GM21360 (cell line): ENCODE measurements around the gene PCNX4.
A peak's percentile ranks its signal among the peaks of the same experiment; 100 is the strongest.

Experiments used
- ATAC-seq: cut with Tn5 transposase; IDR thresholded peaks from one replicate; pipeline ENCODE4 v1.9.1; 2021; ENCODE audit warnings: mild to moderate bottlenecking, moderate library complexity; ENCODE audit not compliant: unreplicated experiment

PCNX4 gene

GRCh38 chr14:60204104-60204842 lies 112.5 kb downstream of the PCNX4 start:
- ATAC-seq, result peak; percentile 66

- ATAC-seq, result peak; percentile 52
These were observed 113.4 kb downstream of the PCNX4 start for GRCh38 chr14:60204843-60205774.

- ATAC-seq, result no peak
These were observed 114.5 kb downstream of the PCNX4 start for GRCh38 chr14:60206249-60206670.

GRCh38 chr14:60206837-60207533 lies 115.3 kb downstream of the PCNX4 start:
- ATAC-seq, result peak; percentile 39

GRCh38 chr14:60210703-60211102 lies 119.0 kb downstream of the PCNX4 start:
- ATAC-seq, result no peak

- no peak for ATAC-seq
These were observed 119.4 kb downstream of the PCNX4 start for GRCh38 chr14:60211153-60211552.

- peak; percentile 91 for ATAC-seq
These were observed 121.0 kb downstream of the PCNX4 start for GRCh38 chr14:60212503-60213371.

GRCh38 chr14:60214003-60214402 lies 122.3 kb downstream of the PCNX4 start:
- ATAC-seq, result no peak

GRCh38 chr14:60214415-60215126 lies 122.8 kb downstream of the PCNX4 start:
- ATAC-seq, result no peak

GRCh38 chr14:60215127-60215444 lies 123.4 kb downstream of the PCNX4 start:
- no peak for ATAC-seq

GRCh38 chr14:60215520-60216420 lies 124.0 kb downstream of the PCNX4 start:
- ATAC-seq, result no peak

GRCh38 chr14:60217713-60218112 lies 126.0 kb downstream of the PCNX4 start:
- no peak for ATAC-seq
